COLO829 (cell line): ENCODE results near the gene PRELP.

Experiments used
- DNase-seq: peaks from one replicate; pipeline ENCODE4 v3.0.0; 2012; ENCODE audit warnings: low spot score

Gene PRELP

GRCh38 chr1:203478986-203479385, 3.4 kb downstream of the PRELP start:
- no peak for DNase-seq

- DNase-seq: no peak
Measured at GRCh38 chr1:203479646-203480045, 4.0 kb downstream of the PRELP start.

GRCh38 chr1:203480084-203480483, 4.5 kb downstream of the PRELP start:
- no peak for DNase-seq

- no peak for DNase-seq
Measured at GRCh38 chr1:203480525-203481084, 5.0 kb downstream of the PRELP start.

- DNase-seq: no peak
Measured at GRCh38 chr1:203481196-203481595, 5.6 kb downstream of the PRELP start.

GRCh38 chr1:203486618-203487370, 11.2 kb downstream of the PRELP start:
- no peak for DNase-seq

- DNase-seq: no peak
Measured at GRCh38 chr1:203488539-203488938, 12.9 kb downstream of the PRELP start.

- DNase-seq: no peak
Measured at GRCh38 chr1:203490607-203491006, 15.0 kb downstream of the PRELP start.

GRCh38 chr1:203491664-203492063, 16.1 kb downstream of the PRELP start:
- no peak for DNase-seq

GRCh38 chr1:203492082-203492747, 16.6 kb downstream of the PRELP start:
- DNase-seq: no peak

- no peak for DNase-seq
Measured at GRCh38 chr1:203492748-203493130, 17.1 kb downstream of the PRELP start.

GRCh38 chr1:203493901-203494300, 18.3 kb downstream of the PRELP start, which contains the start of gene OPTC:
TSS of gene OPTC (plus strand) at chr1:203494153. CDS start at chr1:203496006, 1,853 bp downstream.
- DNase-seq: no peak

- no peak for DNase-seq
Measured at GRCh38 chr1:203495845-203496244, 20.2 kb downstream of the PRELP start.

GRCh38 chr1:203497269-203497777, 21.7 kb downstream of the PRELP start:
- DNase-seq: no peak

GRCh38 chr1:203499643-203500278, 24.2 kb downstream of the PRELP start:
- DNase-seq: no peak

- no peak for DNase-seq
Measured at GRCh38 chr1:203500279-203500678, 24.7 kb downstream of the PRELP start.

- no peak for DNase-seq
Measured at GRCh38 chr1:203503836-203504235, 28.2 kb downstream of the PRELP start.

GRCh38 chr1:203504400-203505250, 29.0 kb downstream of the PRELP start:
- peak; percentile 91 for DNase-seq

GRCh38 chr1:203505526-203506204, 30.1 kb downstream of the PRELP start:
- DNase-seq: no peak

GRCh38 chr1:203506858-203507626, 31.4 kb downstream of the PRELP start:
- DNase-seq: no peak
